Activated naive CD8-positive, alpha-beta T cell treated with anti-CD3 and anti-CD28 coated beads, Interleukin-2, amount 50 U/mL, for 16 hours (primary cell): ENCODE results near the gene POLE2.
"Not testable (repeated sequence)": the region's sequence is repeated elsewhere in the genome, so short reads cannot be mapped to it uniquely, and the experiment has no call there.

Source experiments
- DNase-seq: peaks from one replicate; pipeline ENCODE4 v3.0.0-alpha.2; 2020; ENCODE audit warnings: low read depth, low spot score

Gene POLE2

GRCh38 chr14:49659526-49660455 lies 28.2 kb downstream of the POLE2 start:
- DNase-seq, result no peak

GRCh38 chr14:49657500-49657899 lies 30.5 kb downstream of the POLE2 start:
- not testable (repeated sequence) for DNase-seq

GRCh38 chr14:49654511-49654910 lies 33.5 kb downstream of the POLE2 start:
- DNase-seq, result no peak

- no peak for DNase-seq
Observed at GRCh38 chr14:49653508-49653907, 34.5 kb downstream of the POLE2 start.

- no peak for DNase-seq
Observed at GRCh38 chr14:49642163-49642562, 45.9 kb downstream of the POLE2 start.

- no peak for DNase-seq
Observed at GRCh38 chr14:49641697-49642129, 46.3 kb downstream of the POLE2 start.

- no peak for DNase-seq
Observed at GRCh38 chr14:49640540-49641417, 47.2 kb downstream of the POLE2 start.

GRCh38 chr14:49637534-49638078 lies 50.4 kb downstream of the POLE2 start:
- no peak for DNase-seq

GRCh38 chr14:49636866-49637265 lies 51.1 kb downstream of the POLE2 start:
- no peak for DNase-seq

- DNase-seq, result no peak
Observed at GRCh38 chr14:49634547-49635334, 53.3 kb downstream of the POLE2 start, which contains the start of gene DNAAF2. TSS of gene DNAAF2 (minus strand) at chr14:49635244. CDS start at chr14:49635149, 95 bp downstream.

- peak; percentile 91 for DNase-seq
Observed at GRCh38 chr14:49633640-49634546, 54.1 kb downstream of the POLE2 start.

- no peak for DNase-seq
Observed at GRCh38 chr14:49623941-49624839, 63.8 kb downstream of the POLE2 start.

- no peak for DNase-seq
Observed at GRCh38 chr14:49623387-49623786, 64.6 kb downstream of the POLE2 start.

GRCh38 chr14:49622022-49622607 lies 65.9 kb downstream of the POLE2 start:
- DNase-seq, result no peak

- DNase-seq, result no peak
Observed at GRCh38 chr14:49621114-49621881, 66.7 kb downstream of the POLE2 start.

- DNase-seq, result peak; percentile 82
Observed at GRCh38 chr14:49620182-49621113, 67.6 kb downstream of the POLE2 start, which contains the start of the genes MGAT2 and RPL36AL. TSS of gene MGAT2 (plus strand) at chr14:49620799. CDS start at chr14:49621269, 470 bp downstream. TSS of gene RPL36AL (minus strand) at chr14:49620626. CDS start at chr14:49619104, 1,522 bp downstream.
